GM19023 (cell line): ENCODE measurements around the gene KIN.
"Not testable (repeated sequence)": the region's sequence is repeated elsewhere in the genome, so short reads cannot be mapped to it uniquely, and the experiment has no call there.

Source experiments
- ATAC-seq: cut with Tn5 transposase; IDR thresholded peaks from one replicate; pipeline ENCODE4 v1.9.1; 2021; ENCODE audit warnings: mild to moderate bottlenecking, moderate library complexity; ENCODE audit not compliant: unreplicated experiment

The KIN gene

DNA sequence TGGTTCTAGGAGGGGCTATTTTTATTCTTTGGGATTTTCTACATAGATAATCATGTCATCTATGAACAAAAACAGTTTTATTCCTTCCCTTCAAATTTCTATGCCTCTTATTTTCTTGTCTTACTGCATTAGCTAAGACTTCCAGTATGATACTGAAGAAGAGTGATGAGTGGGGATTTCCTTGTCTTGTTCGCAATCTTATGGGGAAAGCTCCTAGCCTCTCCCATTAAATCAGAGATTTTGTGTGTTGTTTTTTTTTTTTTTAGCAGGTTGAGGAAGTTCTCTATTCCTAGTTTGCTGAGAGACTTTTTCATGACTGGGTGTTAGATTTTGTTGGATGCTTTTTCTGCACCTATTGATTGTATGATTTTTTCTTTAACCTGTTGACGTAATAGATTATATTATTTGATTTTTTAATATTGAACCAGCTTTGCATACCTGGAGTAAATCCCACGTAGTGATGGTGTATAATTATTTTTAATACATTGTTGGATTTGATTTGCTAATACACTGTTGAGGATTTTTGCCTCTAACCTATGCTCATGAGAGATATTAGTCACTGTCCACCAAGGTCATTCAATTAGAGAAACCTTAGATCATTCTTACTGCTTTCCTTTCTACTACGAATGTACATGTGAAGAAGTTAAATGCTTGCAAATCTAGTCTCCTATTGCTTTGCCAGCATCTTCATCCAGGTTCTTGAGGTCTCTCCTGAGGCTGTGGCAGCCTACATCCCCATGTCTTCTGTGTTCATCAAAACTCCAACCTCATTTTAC lies 6.6 kb upstream of the KIN start:
- no peak for ATAC-seq

DNA sequence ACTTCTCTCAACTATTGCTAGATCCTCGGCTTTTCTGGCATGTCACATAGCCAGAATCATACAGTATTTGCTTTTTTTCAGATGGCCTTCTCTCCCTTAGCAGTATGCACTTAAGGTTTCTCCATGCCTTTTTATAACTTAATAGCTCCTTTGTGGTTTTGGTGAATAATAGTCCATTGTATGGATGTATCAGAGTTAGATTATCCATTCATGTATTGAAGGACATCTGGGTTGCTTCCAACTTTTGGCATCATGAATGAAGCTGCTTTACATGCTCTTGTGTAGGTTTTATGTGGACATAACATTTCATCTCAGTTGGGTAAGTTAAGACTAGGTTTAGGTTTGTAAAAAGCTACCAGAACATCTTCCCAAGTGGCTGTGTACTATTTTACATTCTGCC lies 4.7 kb upstream of the KIN start:
- no peak for ATAC-seq

GRCh38 chr10:7789390-7789789 lies 1.6 kb upstream of the KIN start:
- ATAC-seq: no peak

GRCh38 chr10:7788639-7789286 lies 970 bp upstream of the KIN start:
- peak; percentile 9 for ATAC-seq

DNA sequence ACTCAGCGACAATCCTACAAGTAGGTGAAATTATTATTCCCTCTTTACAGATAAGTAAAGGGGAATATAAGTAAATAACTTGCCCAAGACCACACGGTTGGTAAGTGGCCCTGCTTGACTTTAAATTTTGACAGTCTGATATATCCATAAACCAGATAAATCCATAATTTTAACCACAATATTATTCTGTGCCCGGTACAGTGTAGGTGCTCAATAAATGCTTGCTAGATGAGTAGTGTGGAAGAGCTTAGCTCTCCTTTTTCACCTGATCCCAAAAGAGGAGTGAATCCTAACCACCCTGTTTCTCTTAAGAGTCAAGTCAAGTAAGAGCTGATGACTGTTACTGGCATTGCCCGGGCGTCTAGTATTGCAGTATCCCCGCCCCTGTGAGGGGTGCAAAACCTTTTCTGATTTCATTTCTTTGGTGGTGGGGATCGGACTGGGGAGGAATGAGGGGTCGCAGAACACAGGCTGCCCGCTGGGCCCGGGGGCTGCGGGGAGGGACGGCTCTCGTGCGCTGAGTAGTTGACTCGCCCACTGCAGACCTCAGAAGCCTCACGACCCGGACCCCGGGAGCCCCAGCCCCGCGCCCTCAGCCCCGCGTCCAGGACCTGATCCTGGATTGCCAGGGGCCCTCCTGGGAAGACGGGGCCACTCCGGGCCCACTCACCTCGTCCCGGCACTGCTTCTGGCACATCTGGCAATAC lies 490 bp downstream of the KIN start:
- ATAC-seq: peak; percentile 13

GRCh38 chr10:7786430-7786829 lies 1.4 kb downstream of the KIN start:
- no peak for ATAC-seq

DNA sequence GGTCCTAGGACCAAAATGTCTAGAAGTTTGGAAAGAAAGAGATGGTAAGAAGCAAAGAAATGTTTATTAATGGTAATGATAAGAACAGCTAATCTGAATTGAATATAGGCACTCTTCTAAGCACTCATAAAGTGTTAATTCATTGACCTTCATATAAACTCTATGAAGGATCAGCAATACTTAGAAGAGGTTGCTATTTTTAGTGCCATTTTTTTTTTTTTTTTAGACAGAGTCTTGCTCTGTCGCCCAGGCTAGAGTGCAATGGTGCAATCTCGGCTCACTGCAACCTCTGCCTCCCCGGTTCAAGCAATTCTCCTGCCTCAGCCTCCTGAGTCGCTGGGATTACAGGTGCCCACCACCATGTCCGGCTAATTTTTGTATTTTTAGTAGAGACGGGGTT lies 5.6 kb downstream of the KIN start:
- ATAC-seq: not testable (repeated sequence)

- no peak for ATAC-seq
Measured at GRCh38 chr10:7776777-7777176, 11.0 kb downstream of the KIN start.

DNA sequence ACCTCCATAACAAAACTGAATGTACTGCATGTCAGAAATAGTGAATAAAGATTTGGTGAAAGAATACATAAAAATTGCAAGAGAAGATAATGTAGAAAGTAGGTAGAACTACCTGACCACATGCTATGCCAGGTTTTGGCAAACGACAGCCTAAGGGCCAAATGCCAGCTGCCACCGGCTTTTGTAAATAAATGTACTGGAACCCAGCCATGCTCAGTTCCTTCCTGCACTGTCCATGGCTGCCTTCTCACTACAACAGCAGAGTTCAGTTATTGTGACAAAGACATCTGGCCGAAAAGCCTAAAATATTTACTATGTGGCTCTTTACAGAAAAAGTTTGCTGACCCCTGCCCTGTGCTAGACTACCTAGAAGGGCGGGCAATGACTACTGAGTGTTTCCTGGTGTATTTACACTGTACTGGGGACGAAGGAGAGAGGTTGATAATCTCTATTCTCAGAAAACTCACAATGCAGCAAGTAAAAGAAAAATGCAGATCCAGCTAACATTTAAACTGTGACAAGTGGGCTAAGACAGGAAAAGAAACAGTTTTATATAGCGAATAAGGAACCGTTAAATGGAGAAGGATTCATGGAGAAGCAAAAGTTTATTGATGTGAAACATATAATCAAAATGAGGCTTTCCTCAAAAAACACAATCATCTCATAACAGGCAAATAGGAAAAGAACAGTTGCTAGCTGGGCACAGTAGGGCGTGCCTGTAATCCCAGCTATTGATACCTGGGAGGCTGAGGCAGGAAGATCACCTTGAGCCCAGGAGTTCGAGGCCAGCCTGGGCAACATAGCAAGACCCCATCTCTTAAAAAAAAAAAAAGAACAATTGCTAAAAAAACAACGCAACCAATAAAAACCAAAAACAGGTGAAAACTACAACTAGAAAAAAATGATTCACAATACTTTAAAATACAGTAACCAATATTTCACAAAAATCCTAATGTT lies 13.7 kb downstream of the KIN start:
- ATAC-seq: no peak

- no peak for ATAC-seq
Measured at GRCh38 chr10:7768417-7768816, 19.4 kb downstream of the KIN start.

GRCh38 chr10:7767209-7767608 lies 20.6 kb downstream of the KIN start:
- no peak for ATAC-seq

DNA sequence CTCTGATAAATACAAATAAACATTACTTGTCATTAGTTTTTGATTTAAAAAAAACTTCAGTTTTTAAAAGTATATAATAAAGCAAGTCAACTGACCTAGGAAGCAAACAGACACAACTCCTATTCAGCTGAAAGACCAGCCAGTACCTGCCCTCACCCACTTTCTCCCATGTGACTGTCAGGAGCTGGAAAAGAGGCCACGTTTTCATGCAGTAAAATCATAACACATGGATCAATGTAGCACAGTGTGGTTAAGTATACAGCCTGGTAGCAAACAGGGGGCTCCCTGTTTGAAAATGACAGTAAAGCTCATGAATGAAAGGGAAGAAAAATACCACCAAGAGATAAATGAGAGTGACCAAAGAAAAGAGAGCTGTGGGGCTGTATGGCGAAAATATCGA lies 21.6 kb downstream of the KIN start:
- no peak for ATAC-seq

GRCh38 chr10:7763929-7764328 lies 23.9 kb downstream of the KIN start:
- no peak for ATAC-seq

- ATAC-seq: no peak
Measured at GRCh38 chr10:7756360-7756992, 31.3 kb downstream of the KIN start.

DNA sequence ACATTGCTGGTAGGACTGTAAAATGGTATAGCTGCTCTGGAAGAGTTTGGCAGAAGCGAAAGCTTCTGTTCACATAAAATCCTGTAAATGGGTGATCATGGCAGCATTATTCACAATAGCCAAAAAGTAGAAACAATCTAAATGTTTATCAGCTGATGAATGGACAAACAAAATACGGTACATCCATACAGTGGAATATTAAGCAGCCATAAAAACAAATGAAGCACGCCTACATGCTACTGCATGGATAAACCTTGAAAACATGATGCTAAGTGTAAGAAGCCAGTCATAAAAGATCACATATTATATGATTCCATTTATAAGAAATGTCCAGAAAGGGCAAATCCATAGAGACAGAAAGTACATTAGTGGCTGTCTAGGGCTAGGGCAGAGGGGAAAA lies 32.7 kb downstream of the KIN start:
- no peak for ATAC-seq

DNA sequence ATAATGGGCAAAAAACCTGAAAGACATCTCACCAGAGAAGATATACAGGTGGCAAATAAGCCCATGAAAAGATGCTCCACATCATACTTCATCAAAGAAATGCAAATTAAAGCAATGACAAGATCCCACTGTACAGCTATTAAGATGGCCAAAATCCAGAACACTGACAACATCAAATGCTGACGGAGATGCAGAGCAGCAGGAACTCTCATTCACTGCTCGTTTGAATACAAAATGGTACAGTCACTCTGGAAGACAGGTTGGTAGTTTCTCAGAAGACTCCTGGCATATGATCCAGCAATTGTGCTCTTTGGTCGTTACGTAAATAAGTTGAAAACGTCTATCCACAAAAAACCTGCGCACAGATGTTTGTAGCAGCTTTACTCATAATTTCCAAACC lies 35.5 kb downstream of the KIN start:
- ATAC-seq: no peak

DNA sequence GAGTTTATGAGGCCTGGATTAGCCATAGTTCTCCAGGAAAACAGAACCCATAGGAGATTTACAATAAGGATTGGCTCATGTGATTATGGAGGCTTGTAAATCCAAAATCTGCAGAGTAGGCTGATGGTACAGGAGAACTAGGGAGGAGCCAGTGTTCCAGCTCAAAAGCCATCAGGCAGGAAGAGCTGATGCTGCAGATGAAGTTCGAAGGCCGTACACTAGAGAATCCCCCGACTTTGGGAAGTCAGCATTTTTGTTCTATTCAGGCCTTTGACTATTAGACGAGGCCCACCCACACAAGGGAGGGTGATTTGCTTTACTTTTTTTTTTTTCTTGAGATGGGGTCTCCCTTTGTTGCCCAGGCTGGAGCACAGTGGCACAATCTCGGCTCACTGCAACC lies 37.6 kb downstream of the KIN start:
- no peak for ATAC-seq

GRCh38 chr10:7748637-7749036 lies 39.2 kb downstream of the KIN start:
- not testable (repeated sequence) for ATAC-seq

GRCh38 chr10:7744307-7744706 lies 43.5 kb downstream of the KIN start:
- no peak for ATAC-seq
